ENCODE measurements around the gene RAB8B. TPM values are rescaled to one million over a fixed set of nuclear protein-coding genes. Genes with fewer than 3 reads are reported as not detected.

The RAB8B gene
- total RNA-seq, 4 donors from 2014 or later: 18.7 to 41.0 (median 35.5) TPM

- H3K4me1 ChIP-seq: peaks cover 22 to 57% (median 38%) of the 10 kb centered on the region in 4 donors
- intact Hi-C loops (cut with DNase I): no loop called here
- no peaks in the 10 kb centered on the region for H3K9me3 ChIP-seq
- no peaks in the 10 kb centered on the region for H3K36me3 ChIP-seq
- TF ChIP-seq CTCF (IDR thresholded peaks at IDR 0.05) (no peak), POLR2A (IDR thresholded peaks at IDR 0.05; ENCODE audit: low read depth) (no peak), POLR2AphosphoS5 (IDR thresholded peaks at IDR 0.05) (no peak), EP300 (IDR thresholded peaks at IDR 0.05) (no peak)
- H3K4me3 ChIP-seq: no peak overlapping the region
- 94% methylated on average over 3 of the region's 3 CpGs for WGBS
- H3K27me3 ChIP-seq: no peaks in the 10 kb centered on the region
- no peak for DNase-seq (ENCODE audit: extremely low spot score)
- H3K27ac ChIP-seq (replicated peaks in 1 of 4): no peak overlapping the region
These were observed 41.8 kb downstream of the RAB8B start for GRCh38 chr15:63231206-63231605.

- no peaks in the 10 kb centered on the region for H3K27me3 ChIP-seq
- TF ChIP-seq POLR2A (IDR thresholded peaks at IDR 0.05; ENCODE audit: low read depth) (no peak), POLR2AphosphoS5 (IDR thresholded peaks at IDR 0.05) (no peak), CTCF (IDR thresholded peaks at IDR 0.05) (no peak), EP300 (IDR thresholded peaks at IDR 0.05) (no peak)
- no peak overlapping the region for H3K27ac ChIP-seq (replicated peaks in 1 of 4)
- no peaks in the 10 kb centered on the region for H3K36me3 ChIP-seq
- H3K9me3 ChIP-seq: no peaks in the 10 kb centered on the region
- 56% methylated on average over 1 of the region's 1 CpG for WGBS
- H3K4me1 ChIP-seq: peaks cover 25 to 57% (median 36%) of the 10 kb centered on the region in 4 donors
- H3K4me3 ChIP-seq: no peak overlapping the region
- DNase-seq (ENCODE audit: extremely low spot score): no peak
- intact Hi-C loops (cut with DNase I): no loop called here
These were observed 42.3 kb downstream of the RAB8B start for GRCh38 chr15:63231706-63232105.

- intact Hi-C loops (cut with DNase I): no loop called here
- Histone ChIP-seq H3K36me3 (no peaks in the 10 kb centered on the region), H3K4me1 (peaks cover 25 to 52% (median 31%) of the 10 kb centered on the region in 4 donors), H3K27me3 (no peaks in the 10 kb centered on the region), H3K9me3 (no peaks in the 10 kb centered on the region), H3K27ac (replicated peaks in 1 of 4) (no peak overlapping the region), H3K4me3 (no peak overlapping the region)
- no peak for DNase-seq (ENCODE audit: extremely low spot score)
- TF ChIP-seq CTCF (IDR thresholded peaks at IDR 0.05): no peak
- no peak for TF ChIP-seq POLR2AphosphoS5 (IDR thresholded peaks at IDR 0.05)
- no peak for TF ChIP-seq EP300 (IDR thresholded peaks at IDR 0.05)
- TF ChIP-seq POLR2A (IDR thresholded peaks at IDR 0.05; ENCODE audit: low read depth): no peak
- WGBS: 68% methylated on average over 4 of the region's 4 CpGs
These were observed 43.0 kb downstream of the RAB8B start for GRCh38 chr15:63232405-63232804.

- intact Hi-C loops (cut with DNase I): no loop called here
- WGBS: 95% methylated on average over 5 of the region's 5 CpGs
- Histone ChIP-seq H3K27ac (replicated peaks in 1 of 4) (peak overlapping the region in 1 of 4 donors; percentile 38), H3K4me3 (no peak overlapping the region), H3K9me3 (no peaks in the 10 kb centered on the region), H3K4me1 (peaks cover 25 to 47% (median 29%) of the 10 kb centered on the region in 4 donors), H3K36me3 (no peaks in the 10 kb centered on the region), H3K27me3 (no peaks in the 10 kb centered on the region)
- no peak for DNase-seq (ENCODE audit: extremely low spot score)
- TF ChIP-seq POLR2A (IDR thresholded peaks at IDR 0.05; ENCODE audit: low read depth) (no peak), CTCF (IDR thresholded peaks at IDR 0.05) (no peak), POLR2AphosphoS5 (IDR thresholded peaks at IDR 0.05) (no peak), EP300 (IDR thresholded peaks at IDR 0.05) (no peak)
These were observed 43.5 kb downstream of the RAB8B start for GRCh38 chr15:63232943-63233342.
